NCI-H1930 (cell line): ENCODE data around the gene TPCN1.

Source experiments
- DNase-seq, 2 experiments: peaks; one replicate each; lab custom pipeline; 2025; lab: John Stamatoyannopoulos, UW

TPCN1 gene

GRCh38 chr12:113314121-113314529 lies 92.9 kb downstream of the TPCN1 start:
- DNase-seq = no peak

DNA sequence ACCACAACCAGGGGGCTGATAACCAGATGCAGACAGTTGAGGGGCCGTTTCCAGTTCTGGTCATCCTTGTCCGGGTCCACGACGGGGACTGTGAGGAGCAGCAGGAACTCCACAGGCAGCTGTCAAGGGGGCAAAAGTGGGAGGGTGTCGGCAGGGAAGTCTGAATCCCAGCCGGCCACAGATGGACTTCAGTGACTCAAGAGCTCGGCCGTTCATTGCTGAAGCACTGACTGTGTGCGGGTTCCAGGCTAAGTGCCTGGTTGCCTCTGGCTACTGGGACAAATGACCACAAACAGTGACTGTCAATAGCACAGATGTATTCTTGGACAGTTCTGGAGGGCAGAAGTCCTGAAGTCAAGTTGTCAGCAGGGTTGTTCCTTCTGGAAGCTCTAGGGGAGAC lies 94.1 kb downstream of the TPCN1 start:
- no peak for DNase-seq

- no peak for DNase-seq
These were observed 94.9 kb downstream of the TPCN1 start for GRCh38 chr12:113316155-113316554.

- DNase-seq = no peak
These were observed 95.9 kb downstream of the TPCN1 start for GRCh38 chr12:113317122-113317521.

- no peak for DNase-seq
These were observed 96.9 kb downstream of the TPCN1 start for GRCh38 chr12:113318046-113318656.

GRCh38 chr12:113318900-113319628 lies 97.8 kb downstream of the TPCN1 start:
- DNase-seq = no peak

DNA sequence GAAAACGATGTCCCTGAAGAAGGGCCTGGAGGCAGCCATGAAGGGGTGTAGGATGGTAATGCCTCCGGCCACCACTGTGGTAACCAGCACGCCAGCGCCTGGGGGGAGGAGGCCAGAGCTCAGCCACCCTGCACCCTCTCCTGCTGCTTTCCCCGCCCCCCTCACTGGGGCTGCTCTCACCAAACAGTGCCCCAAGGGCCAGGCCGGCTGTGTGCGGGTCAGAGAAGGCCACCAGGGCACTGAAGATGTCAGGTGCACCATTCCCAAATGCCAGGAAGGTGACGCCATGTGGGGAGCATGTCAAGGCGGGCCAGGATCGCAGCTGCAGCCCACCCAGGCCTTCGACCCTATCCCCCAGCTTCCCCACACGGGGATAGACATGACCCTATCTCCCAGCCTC lies 99.1 kb downstream of the TPCN1 start:
- DNase-seq = no peak

GRCh38 chr12:113322343-113322742 lies 101.1 kb downstream of the TPCN1 start:
- DNase-seq = no peak

GRCh38 chr12:113325916-113326315 lies 104.7 kb downstream of the TPCN1 start:
- DNase-seq = no peak

DNA sequence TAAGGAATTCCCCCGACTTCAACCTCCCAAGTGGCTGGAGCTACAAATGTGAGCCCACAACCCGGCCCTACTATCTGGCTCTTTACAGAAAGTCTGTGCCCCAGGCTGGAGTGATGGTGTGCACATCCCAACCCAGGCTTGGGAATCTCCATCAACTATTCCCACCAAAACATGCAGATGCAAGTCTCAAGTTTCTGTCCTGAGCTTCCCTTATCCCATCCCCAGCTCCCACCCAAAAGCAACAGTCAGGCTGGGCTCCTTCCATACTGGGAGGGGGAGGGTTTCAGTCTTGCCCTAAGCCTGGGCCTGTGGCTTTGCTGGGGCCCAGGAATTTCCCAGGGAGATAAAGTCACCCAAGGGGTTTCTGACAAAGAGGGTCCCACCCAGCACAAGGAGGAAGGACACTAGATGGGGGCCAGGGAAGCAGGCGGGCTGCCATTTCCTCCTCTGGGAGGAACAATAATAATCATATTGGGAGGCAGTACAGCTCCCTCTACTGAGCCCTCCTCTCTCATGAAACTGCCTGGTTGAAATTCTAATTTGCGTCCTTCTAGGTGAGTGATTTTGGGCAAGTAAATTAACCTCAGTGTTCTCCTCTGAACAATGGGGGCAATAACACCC lies 105.6 kb downstream of the TPCN1 start:
- no peak for DNase-seq

DNA sequence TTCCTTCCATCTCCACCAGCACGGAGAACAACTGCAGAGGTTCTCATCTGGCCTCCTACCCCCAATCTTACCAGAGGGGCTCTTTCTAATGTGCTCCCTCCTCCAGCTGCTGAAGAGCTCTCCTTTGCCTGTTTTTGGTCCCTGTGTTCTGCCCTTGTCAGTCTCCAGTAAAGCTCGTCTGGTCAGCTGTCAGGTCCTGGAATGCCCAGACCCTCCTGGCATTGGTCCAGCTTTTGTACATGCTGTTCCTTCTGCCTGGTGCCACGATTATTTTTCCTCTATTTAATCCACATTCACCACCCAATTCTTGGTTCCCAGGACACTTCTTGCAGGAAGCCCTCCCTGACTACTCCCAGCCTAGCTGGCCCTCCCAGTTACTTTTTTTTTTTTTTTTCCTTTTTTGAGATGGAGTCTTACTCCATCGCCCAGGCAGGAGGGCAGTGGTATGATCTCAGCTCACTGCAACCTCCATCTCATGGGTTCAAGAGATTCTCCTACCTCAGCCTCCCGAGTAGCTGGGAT lies 107.2 kb downstream of the TPCN1 start:
- DNase-seq = no peak

GRCh38 chr12:113329022-113329790 lies 107.9 kb downstream of the TPCN1 start:
- DNase-seq = no peak

- no peak for DNase-seq
These were observed 108.6 kb downstream of the TPCN1 start for GRCh38 chr12:113329791-113330417.

DNA sequence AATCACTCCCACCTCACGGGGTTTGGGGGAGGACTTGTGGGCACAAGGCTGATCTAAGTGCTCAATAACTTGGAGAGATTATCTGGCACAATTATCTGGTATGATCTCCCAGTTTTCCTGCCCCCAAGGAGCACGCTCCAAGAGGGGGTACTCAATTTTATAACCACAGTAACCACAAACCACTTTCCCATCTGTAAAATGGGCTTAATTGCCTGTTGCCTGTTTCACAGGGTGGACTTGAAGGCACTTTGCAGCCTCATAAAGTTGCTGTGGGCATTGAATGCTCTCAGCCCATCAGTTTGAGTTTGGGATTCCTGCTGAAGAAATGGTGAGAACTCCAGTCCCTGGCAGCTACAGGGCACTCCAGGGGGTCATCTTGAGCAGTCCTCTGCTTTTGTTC lies 109.2 kb downstream of the TPCN1 start:
- no peak for DNase-seq

- DNase-seq = no peak
These were observed 111.6 kb downstream of the TPCN1 start for GRCh38 chr12:113332688-113333417.

DNA sequence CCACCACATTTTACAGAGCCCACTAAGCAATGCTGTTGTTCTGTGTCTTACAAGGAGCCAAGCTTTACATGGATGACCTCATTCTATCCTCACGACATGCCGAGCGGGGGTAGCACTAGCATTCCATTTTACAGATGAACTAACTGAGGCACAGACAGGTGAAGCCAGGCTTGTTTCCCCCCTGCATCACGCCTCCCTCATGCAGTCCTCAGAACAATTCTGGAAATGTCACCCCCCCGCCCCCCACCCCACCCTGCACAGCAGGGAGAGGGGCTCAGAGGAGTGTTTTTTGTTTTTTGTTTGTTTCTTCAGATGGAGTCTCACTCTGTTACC lies 112.1 kb downstream of the TPCN1 start:
- no peak for DNase-seq

DNA sequence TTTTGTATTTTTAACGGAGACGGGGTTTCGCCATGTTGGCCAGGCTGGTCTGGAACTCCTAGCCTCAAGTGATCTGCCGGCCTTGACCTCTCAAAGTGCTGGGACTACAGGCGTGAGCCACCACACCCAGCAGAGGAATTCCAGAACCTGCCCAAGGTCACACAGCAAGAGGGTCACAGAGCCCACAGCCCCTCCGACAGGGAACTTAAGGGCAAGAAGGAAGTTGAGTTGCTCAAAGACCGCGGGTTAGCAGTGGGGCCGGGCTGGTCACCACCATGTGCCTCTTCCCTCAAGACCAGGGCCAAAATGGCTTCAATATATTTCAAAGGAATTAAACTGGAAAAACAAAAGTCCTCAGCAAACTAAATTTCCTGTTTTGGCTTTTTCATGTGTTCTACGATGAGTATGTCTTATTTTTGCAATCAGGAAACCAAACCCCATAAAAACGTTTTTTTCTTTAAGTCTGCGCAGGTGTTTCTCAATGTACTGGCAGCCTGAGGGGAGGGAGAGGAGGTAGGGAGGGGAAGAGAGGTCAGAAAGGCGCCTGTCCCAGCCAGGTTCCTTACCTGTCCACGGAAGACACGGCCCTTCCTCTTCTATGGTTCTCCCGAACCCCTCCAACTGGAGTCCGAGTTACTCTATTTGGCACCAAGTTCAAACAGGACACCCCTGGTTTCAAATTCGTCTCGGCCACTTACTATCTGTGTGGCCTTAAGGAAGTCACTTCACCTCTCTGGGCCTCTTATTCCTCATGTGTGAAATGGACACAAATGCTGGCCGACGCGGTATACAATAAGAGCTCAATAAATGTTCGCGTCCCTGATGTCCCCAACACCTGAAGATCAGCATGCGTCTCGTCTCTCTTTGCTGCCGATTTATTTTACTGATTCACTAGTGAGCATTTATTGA lies 112.9 kb downstream of the TPCN1 start:
- DNase-seq = no peak

DNA sequence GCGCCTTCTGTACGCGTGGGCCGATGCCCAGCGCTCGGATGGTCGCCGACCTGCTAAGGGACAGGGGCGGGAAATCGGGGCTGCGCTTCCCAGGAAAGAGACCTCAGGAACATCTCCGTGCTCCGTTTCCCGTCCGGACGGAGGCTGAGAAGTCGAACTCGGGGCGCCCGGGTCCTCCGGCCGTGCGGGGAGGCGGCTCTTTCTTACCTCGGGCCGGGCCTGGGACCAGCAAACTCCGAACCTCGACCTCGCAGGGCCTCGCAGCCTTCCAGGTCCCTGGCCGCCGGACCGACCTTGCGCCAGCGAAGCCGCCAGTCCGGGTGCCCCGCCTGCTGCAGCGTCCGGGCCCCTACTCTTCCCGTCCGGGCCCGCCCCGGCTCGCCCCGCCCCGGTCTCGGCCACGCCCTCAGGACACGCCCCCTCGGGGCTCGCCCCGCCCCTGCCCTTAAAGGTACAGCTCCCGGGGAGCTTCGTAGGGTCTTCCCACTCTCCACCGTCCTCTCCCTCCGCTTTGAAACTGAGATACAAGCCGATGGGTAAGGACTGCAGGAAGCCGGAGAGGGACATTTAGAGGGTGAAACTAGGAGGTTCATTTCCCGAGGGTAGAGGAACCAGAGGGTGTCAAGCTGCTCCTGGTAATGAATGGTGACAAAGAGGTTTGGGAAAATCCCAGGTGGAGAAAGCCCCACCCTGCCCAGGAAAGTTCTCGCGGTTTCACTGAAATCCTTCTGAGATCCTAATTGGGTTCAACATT lies 113.7 kb downstream of the TPCN1 start, which contains the start of gene SLC8B1:
SLC8B1 (minus strand) TSS at position 324 of the 754 bp plus-strand sequence. CDS start 2,231 bp downstream, outside the sequence.
- peak; percentile 33 to 69 for DNase-seq

- DNase-seq = no peak
These were observed 118.3 kb downstream of the TPCN1 start for GRCh38 chr12:113339540-113339939.
